DND-41 (cell line): Measurements from ENCODE around the gene SUN1.

Experiments
- EZH2 ChIP-seq: IDR thresholded peaks from 3 replicates; pipeline ENCODE4 v1.6.1; 2012; ENCODE audit warnings: borderline replicate concordance, low read depth, mild to moderate bottlenecking, moderate library complexity, low read length, inconsistent platforms; ENCODE audit not compliant: severe bottlenecking
- TF ChIP-seq, protein P1 (sequence below): IDR thresholded peaks from 2 replicates; pipeline ENCODE4 v1.5.1; 2012; ENCODE audit warnings: borderline replicate concordance, low read length, moderate library complexity, mild to moderate bottlenecking; ENCODE audit not compliant: poor library complexity, severe bottlenecking; ENCODE audit errors: extremely low read depth

- TF ChIP-seq, protein P1, sequence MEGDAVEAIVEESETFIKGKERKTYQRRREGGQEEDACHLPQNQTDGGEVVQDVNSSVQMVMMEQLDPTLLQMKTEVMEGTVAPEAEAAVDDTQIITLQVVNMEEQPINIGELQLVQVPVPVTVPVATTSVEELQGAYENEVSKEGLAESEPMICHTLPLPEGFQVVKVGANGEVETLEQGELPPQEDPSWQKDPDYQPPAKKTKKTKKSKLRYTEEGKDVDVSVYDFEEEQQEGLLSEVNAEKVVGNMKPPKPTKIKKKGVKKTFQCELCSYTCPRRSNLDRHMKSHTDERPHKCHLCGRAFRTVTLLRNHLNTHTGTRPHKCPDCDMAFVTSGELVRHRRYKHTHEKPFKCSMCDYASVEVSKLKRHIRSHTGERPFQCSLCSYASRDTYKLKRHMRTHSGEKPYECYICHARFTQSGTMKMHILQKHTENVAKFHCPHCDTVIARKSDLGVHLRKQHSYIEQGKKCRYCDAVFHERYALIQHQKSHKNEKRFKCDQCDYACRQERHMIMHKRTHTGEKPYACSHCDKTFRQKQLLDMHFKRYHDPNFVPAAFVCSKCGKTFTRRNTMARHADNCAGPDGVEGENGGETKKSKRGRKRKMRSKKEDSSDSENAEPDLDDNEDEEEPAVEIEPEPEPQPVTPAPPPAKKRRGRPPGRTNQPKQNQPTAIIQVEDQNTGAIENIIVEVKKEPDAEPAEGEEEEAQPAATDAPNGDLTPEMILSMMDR, result no peak
- no peak for TF ChIP-seq EZH2
These were observed 48.2 kb downstream of the SUN1 start for GRCh38 chr7:880450-880849.
